ENCODE data around the gene MKNK2. TPM values are rescaled to one million over a fixed set of nuclear protein-coding genes. Genes with fewer than 3 reads are reported as not detected.

Gene MKNK2
- total and polyA plus RNA-seq, 10 of the 15 experiments (the other 5 are each of a cell fraction or from before 2014, with no cell fraction given): 9.6 to 365 (median 69.9) TPM

DNA sequence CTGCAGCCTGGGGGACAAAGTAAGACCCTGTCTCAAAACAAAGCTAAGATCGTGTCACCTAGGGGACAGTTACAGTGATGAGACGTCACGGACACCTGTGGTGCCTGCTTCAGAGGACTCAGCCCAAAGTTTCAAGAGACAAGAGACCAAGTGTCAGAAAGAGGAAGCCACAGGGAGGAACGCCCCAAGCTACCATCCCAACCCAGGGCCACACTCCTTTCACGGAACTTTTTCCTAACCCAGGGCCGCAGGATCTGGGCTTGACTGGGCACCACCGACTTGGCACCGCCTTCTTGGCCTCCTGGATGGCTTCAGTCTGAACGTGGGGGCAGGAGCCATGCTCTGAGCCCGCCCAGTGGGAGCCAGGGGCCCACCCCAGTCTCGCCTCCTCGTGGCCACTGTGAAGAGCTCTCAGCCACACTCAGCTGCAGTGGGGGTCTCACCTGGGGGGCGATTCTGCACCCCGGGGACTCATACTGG lies 36.6 kb upstream of the MKNK2 start (continued):
- TF ChIP-seq, protein P1, sequence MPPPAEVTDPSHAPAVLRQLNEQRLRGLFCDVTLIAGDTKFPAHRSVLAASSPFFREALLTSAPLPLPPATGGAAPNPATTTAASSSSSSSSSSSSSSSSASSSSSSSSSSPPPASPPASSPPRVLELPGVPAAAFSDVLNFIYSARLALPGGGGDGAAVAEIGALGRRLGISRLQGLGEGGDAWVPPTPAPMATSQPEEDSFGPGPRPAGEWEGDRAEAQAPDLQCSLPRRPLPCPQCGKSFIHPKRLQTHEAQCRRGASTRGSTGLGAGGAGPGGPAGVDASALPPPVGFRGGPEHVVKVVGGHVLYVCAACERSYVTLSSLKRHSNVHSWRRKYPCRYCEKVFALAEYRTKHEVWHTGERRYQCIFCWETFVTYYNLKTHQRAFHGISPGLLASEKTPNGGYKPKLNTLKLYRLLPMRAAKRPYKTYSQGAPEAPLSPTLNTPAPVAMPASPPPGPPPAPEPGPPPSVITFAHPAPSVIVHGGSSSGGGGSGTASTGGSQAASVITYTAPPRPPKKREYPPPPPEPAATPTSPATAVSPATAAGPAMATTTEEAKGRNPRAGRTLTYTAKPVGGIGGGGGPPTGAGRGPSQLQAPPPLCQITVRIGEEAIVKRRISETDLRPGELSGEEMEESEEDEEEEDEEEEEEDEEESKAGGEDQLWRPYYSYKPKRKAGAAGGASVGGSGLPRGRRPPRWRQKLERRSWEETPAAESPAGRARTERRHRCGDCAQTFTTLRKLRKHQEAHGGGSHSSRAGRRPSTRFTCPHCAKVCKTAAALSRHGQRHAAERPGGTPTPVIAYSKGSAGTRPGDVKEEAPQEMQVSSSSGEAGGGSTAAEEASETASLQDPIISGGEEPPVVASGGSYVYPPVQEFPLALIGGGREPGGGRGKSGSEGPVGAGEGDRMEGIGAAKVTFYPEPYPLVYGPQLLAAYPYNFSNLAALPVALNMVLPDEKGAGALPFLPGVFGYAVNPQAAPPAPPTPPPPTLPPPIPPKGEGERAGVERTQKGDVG (CRISPR knock-in tag; IDR thresholded peaks at IDR 0.05): no peak
- TF ChIP-seq RUNX3 (IDR thresholded peaks at IDR 0.05; ENCODE audit: low read length): peak; percentile 16; the same call in 1 of the 2 replicates
- TF ChIP-seq SMARCA5 (IDR thresholded peaks at IDR 0.05): 0 out of 2 replicates have a peak, but pooled peaks have one; percentile 30
- TF ChIP-seq PRDM15 (CRISPR knock-in tag; IDR thresholded peaks at IDR 0.05): no peak
- TF ChIP-seq WRNIP1 (IDR thresholded peaks at IDR 0.05; ENCODE audit: borderline replicate concordance, low read depth, low read length): no peak
- TF ChIP-seq POLR2A (IDR thresholded peaks at IDR 0.05; ENCODE audit: low read depth, low read length): peak; percentile 62
- peak; percentile 27; the same call in 1 of the 2 replicates for TF ChIP-seq RB1 (IDR thresholded peaks at IDR 0.05; ENCODE audit: borderline replicate concordance)
- TF ChIP-seq, protein P2, sequence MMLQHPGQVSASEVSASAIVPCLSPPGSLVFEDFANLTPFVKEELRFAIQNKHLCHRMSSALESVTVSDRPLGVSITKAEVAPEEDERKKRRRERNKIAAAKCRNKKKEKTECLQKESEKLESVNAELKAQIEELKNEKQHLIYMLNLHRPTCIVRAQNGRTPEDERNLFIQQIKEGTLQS (IDR thresholded peaks at IDR 0.05; ENCODE audit: borderline replicate concordance, extremely low read depth, low read depth, low read length): no peak
- TF ChIP-seq IKZF2 (IDR thresholded peaks at IDR 0.05): peak; percentile 87 to 92
- peak; percentile 45; the same call in 1 of the 2 replicates for TF ChIP-seq MAX (IDR thresholded peaks at IDR 0.05; ENCODE audit: low read depth, low read length)
- TF ChIP-seq, protein P3, sequence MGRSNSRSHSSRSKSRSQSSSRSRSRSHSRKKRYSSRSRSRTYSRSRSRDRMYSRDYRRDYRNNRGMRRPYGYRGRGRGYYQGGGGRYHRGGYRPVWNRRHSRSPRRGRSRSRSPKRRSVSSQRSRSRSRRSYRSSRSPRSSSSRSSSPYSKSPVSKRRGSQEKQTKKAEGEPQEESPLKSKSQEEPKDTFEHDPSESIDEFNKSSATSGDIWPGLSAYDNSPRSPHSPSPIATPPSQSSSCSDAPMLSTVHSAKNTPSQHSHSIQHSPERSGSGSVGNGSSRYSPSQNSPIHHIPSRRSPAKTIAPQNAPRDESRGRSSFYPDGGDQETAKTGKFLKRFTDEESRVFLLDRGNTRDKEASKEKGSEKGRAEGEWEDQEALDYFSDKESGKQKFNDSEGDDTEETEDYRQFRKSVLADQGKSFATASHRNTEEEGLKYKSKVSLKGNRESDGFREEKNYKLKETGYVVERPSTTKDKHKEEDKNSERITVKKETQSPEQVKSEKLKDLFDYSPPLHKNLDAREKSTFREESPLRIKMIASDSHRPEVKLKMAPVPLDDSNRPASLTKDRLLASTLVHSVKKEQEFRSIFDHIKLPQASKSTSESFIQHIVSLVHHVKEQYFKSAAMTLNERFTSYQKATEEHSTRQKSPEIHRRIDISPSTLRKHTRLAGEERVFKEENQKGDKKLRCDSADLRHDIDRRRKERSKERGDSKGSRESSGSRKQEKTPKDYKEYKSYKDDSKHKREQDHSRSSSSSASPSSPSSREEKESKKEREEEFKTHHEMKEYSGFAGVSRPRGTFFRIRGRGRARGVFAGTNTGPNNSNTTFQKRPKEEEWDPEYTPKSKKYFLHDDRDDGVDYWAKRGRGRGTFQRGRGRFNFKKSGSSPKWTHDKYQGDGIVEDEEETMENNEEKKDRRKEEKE (IDR thresholded peaks at IDR 0.05): no peak
- no peak for TF ChIP-seq ASH2L (IDR thresholded peaks at IDR 0.05; ENCODE audit: borderline replicate concordance, low read depth)
- peak; percentile 94 for TF ChIP-seq ZNF687 (IDR thresholded peaks at IDR 0.05)
